KOPT-K1 (cell line): ENCODE results near the gene TRAF7.
"Not testable (repeated sequence)": the region's sequence is repeated elsewhere in the genome, so short reads cannot be mapped to it uniquely, and the experiment has no call there.

Source experiments
- H3K27ac ChIP-seq: fragments of 200-600 bp; sonication (generic); 2 replicates; pipeline ENCODE4 v1.5.1; 2016; ENCODE audit warnings: antibody characterized with exemption, mild to moderate bottlenecking, low read depth, low read length; ENCODE audit not compliant: poor library complexity, severe bottlenecking
- H3K36me3 ChIP-seq: fragments of 200-600 bp; sonication (generic); 2 replicates; pipeline ENCODE4 v1.5.1; 2017; ENCODE audit warnings: antibody characterized with exemption, mild to moderate bottlenecking, low read length, moderate library complexity; ENCODE audit not compliant: insufficient read depth
- H3K9me3 ChIP-seq: fragments of 200-600 bp; sonication (generic); 2 replicates; pipeline ENCODE4 v1.5.1; 2017; ENCODE audit warnings: antibody characterized with exemption, low read length, mild to moderate bottlenecking; ENCODE audit not compliant: insufficient read depth, poor library complexity, severe bottlenecking

The TRAF7 gene

GRCh38 chr16:2129251-2129650, 26.3 kb upstream of the TRAF7 start:
- peak overlapping the region; percentile 70 for H3K27ac ChIP-seq
- not testable (repeated sequence) for H3K9me3 ChIP-seq, H3K36me3 ChIP-seq

GRCh38 chr16:2129890-2130447, 25.6 kb upstream of the TRAF7 start:
- not testable (repeated sequence) for H3K36me3 ChIP-seq, H3K27ac ChIP-seq, H3K9me3 ChIP-seq

- not testable (repeated sequence) for H3K27ac ChIP-seq, H3K36me3 ChIP-seq, H3K9me3 ChIP-seq
Measured at GRCh38 chr16:2133797-2134196, 21.8 kb upstream of the TRAF7 start.

- not testable (repeated sequence) for H3K36me3 ChIP-seq, H3K9me3 ChIP-seq
- peak overlapping the region; percentile 22 for H3K27ac ChIP-seq
Measured at GRCh38 chr16:2135071-2135470, 20.5 kb upstream of the TRAF7 start.

- not testable (repeated sequence) for H3K9me3 ChIP-seq, H3K36me3 ChIP-seq
- H3K27ac ChIP-seq = peak within 1 kb of the TSS; percentile 54
Measured at GRCh38 chr16:2135770-2136490, 19.7 kb upstream of the TRAF7 start, which contains the start of gene PKD1. PKD1 (minus strand) TSS chr16:2135898; CDS start chr16:2135689, 209 bp downstream.

GRCh38 chr16:2142942-2143877, 12.4 kb upstream of the TRAF7 start:
- Histone ChIP-seq H3K9me3 (no peaks in the 10 kb centered on the region), H3K27ac (no peak overlapping the region), H3K36me3 (no peaks in the 10 kb centered on the region)

GRCh38 chr16:2143878-2144485, 11.6 kb upstream of the TRAF7 start:
- no peaks in the 10 kb centered on the region for H3K9me3 ChIP-seq
- H3K36me3 ChIP-seq = no peaks in the 10 kb centered on the region
- H3K27ac ChIP-seq = no peak overlapping the region

- Histone ChIP-seq H3K9me3 (no peaks in the 10 kb centered on the region), H3K27ac (no peak overlapping the region), H3K36me3 (no peaks in the 10 kb centered on the region)
Measured at GRCh38 chr16:2145843-2146242, 9.7 kb upstream of the TRAF7 start.

GRCh38 chr16:2147378-2147777, 8.2 kb upstream of the TRAF7 start:
- Histone ChIP-seq H3K36me3 (peaks cover 15% of the 10 kb centered on the region), H3K27ac (no peak overlapping the region), H3K9me3 (no peaks in the 10 kb centered on the region)

GRCh38 chr16:2147981-2148671, 7.5 kb upstream of the TRAF7 start, which contains the start of gene RAB26:
RAB26 (plus strand) TSS chr16:2148625; CDS start chr16:2148784, 159 bp downstream.
- Histone ChIP-seq H3K9me3 (no peaks in the 10 kb centered on the region), H3K36me3 (peaks cover 22% of the 10 kb centered on the region), H3K27ac (no peak within 1 kb of the TSS)

- Histone ChIP-seq H3K9me3 (no peaks in the 10 kb centered on the region), H3K36me3 (peaks cover 31% of the 10 kb centered on the region), H3K27ac (no peak overlapping the region)
Measured at GRCh38 chr16:2148714-2149629, 6.6 kb upstream of the TRAF7 start.

GRCh38 chr16:2149630-2150417, 5.8 kb upstream of the TRAF7 start:
- Histone ChIP-seq H3K36me3 (peaks cover 38% of the 10 kb centered on the region), H3K9me3 (no peaks in the 10 kb centered on the region), H3K27ac (no peak overlapping the region)
